HL-60 (cell line): ENCODE data around the gene PDE11A.

Source experiments
- GABPA ChIP-seq: IDR thresholded peaks from 2 replicates; pipeline ENCODE4 v1.6.1; 2012; ENCODE audit warnings: low read depth
- TF ChIP-seq, protein P1 (sequence below): IDR thresholded peaks from one replicate; pipeline ENCODE4 v1.5.1; 2011; ENCODE audit warnings: low read length, control low read depth, inconsistent platforms; ENCODE audit not compliant: insufficient read depth

DNA sequence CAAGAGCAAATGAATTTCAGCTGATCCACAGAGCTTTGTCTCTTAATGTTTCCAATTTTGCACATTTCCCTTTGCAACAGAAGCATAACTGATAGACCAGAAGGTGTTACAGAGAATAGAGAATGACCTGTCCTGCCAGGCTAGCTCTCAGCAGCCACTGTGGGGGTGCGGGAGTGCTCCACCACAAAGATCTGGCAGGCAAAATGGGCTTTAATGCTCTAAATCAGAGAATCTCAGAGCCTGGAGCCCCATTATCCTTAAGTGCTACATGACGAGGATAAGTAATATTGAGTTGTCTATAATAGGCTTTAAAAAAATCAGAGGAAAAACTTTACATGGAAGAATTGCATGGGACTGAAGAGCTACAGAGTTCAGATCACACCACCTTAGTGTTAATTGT lies 245.7 kb downstream of the PDE11A start:
- TF ChIP-seq GABPA, result no peak
- TF ChIP-seq, protein P1, sequence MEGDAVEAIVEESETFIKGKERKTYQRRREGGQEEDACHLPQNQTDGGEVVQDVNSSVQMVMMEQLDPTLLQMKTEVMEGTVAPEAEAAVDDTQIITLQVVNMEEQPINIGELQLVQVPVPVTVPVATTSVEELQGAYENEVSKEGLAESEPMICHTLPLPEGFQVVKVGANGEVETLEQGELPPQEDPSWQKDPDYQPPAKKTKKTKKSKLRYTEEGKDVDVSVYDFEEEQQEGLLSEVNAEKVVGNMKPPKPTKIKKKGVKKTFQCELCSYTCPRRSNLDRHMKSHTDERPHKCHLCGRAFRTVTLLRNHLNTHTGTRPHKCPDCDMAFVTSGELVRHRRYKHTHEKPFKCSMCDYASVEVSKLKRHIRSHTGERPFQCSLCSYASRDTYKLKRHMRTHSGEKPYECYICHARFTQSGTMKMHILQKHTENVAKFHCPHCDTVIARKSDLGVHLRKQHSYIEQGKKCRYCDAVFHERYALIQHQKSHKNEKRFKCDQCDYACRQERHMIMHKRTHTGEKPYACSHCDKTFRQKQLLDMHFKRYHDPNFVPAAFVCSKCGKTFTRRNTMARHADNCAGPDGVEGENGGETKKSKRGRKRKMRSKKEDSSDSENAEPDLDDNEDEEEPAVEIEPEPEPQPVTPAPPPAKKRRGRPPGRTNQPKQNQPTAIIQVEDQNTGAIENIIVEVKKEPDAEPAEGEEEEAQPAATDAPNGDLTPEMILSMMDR, result no peak
